Parathyroid adenoma (tissue), 2 donors: ENCODE data around the gene LYSMD4.

Experiments
- H2AFZ ChIP-seq: fragments of 300-600 bp; sonication (generic); one replicate; pipeline ENCODE4 v1.7.0; 2017; ENCODE audit warnings: antibody characterized with exemption, mild to moderate bottlenecking
- H3K27ac ChIP-seq: fragments of 300-600 bp; sonication (generic); one replicate; pipeline ENCODE4 v1.7.0; 2017
- H3K27me3 ChIP-seq: fragments of 300-600 bp; sonication (generic); one replicate; pipeline ENCODE4 v1.7.0; 2017; ENCODE audit warnings: low read length; ENCODE audit not compliant: control insufficient read depth, insufficient read depth
- H3K36me3 ChIP-seq: fragments of 300-600 bp; sonication (generic); one replicate; pipeline ENCODE4 v1.7.0; 2017; ENCODE audit warnings: low read length; ENCODE audit not compliant: control insufficient read depth, insufficient read depth
- H3K4me1 ChIP-seq: fragments of 300-600 bp; sonication (generic); one replicate; pipeline ENCODE4 v1.7.0; 2017; ENCODE audit warnings: control low read depth
- H3K4me2 ChIP-seq: fragments of 300-600 bp; sonication (generic); one replicate; pipeline ENCODE4 v1.7.0; 2017; ENCODE audit warnings: low read length
- H3K4me3 ChIP-seq: fragments of 300-600 bp; sonication (generic); one replicate; pipeline ENCODE4 v1.7.0; 2017; ENCODE audit warnings: low read depth, low read length
- H3K79me2 ChIP-seq: fragments of 300-600 bp; sonication (generic); one replicate; pipeline ENCODE4 v1.7.0; 2017; ENCODE audit warnings: control low read depth
- H3K9ac ChIP-seq: fragments of 300-600 bp; sonication (generic); one replicate; pipeline ENCODE4 v1.7.0; 2017; ENCODE audit warnings: mild to moderate bottlenecking
- H3K9me3 ChIP-seq: fragments of 300-600 bp; sonication (generic); one replicate; pipeline ENCODE4 v1.7.0; 2017; ENCODE audit warnings: low read length; ENCODE audit not compliant: control insufficient read depth
- TF ChIP-seq, protein P1 (sequence below): fragments of 300-600 bp; sonication (generic); IDR thresholded peaks from one replicate; pipeline ENCODE4 v1.7.0; 2017; ENCODE audit warnings: antibody characterized with exemption, mild to moderate bottlenecking
- donor health status: primary hyperparathyroidism.

The LYSMD4 gene

DNA sequence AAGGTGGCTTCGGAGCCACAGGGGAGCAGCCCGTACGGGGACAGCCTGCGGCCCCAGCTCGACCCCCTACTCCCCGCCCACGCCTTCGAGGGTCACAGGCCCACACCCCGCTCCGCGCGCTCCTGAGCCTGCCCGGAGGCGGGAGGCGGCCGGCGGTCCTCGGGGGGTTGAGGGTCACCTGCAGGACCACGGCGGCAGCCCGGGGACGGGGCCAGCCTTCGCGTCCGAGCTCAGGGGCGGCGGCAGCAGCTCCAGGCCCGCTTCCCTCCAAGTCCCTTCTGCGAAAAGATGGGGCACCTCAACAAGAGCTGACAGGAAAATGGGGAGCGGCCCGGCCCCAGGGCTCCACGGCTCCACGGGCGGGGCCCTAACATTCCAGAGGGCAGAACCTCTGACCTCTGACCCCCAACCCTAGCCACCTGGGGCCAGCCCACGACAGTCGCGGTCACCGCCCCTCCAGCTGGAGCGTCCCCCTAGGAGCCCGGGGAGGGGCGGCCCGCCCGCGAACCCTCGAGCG is 428 bp downstream of the LYSMD4 start:
- Histone ChIP-seq H3K27me3 (no peaks in the 10 kb centered on the region), H3K9ac (no peak overlapping the region), H2AFZ (peak overlapping the region; percentile 79), H3K4me2 (peak overlapping the region; percentile 92), H3K79me2 (no peaks in the 10 kb centered on the region), H3K36me3 (no peaks in the 10 kb centered on the region), H3K9me3 (no peaks in the 10 kb centered on the region), H3K4me1 (no peaks in the 10 kb centered on the region), H3K4me3 (peak overlapping the region; percentile 62), H3K27ac (peak overlapping the region; percentile 39)
- TF ChIP-seq, protein P1, sequence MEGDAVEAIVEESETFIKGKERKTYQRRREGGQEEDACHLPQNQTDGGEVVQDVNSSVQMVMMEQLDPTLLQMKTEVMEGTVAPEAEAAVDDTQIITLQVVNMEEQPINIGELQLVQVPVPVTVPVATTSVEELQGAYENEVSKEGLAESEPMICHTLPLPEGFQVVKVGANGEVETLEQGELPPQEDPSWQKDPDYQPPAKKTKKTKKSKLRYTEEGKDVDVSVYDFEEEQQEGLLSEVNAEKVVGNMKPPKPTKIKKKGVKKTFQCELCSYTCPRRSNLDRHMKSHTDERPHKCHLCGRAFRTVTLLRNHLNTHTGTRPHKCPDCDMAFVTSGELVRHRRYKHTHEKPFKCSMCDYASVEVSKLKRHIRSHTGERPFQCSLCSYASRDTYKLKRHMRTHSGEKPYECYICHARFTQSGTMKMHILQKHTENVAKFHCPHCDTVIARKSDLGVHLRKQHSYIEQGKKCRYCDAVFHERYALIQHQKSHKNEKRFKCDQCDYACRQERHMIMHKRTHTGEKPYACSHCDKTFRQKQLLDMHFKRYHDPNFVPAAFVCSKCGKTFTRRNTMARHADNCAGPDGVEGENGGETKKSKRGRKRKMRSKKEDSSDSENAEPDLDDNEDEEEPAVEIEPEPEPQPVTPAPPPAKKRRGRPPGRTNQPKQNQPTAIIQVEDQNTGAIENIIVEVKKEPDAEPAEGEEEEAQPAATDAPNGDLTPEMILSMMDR = no peak

GRCh38 chr15:99732124-99732750 is 1.0 kb downstream of the LYSMD4 start:
- peak overlapping the region; percentile 92 for H3K4me2 ChIP-seq
- peak overlapping the region; percentile 62 for H3K4me3 ChIP-seq
- no peak overlapping the region for H3K9ac ChIP-seq
- no peaks in the 10 kb centered on the region for H3K4me1 ChIP-seq
- TF ChIP-seq, protein P1 = no peak
- H3K9me3 ChIP-seq = no peaks in the 10 kb centered on the region
- no peaks in the 10 kb centered on the region for H3K79me2 ChIP-seq
- peak overlapping the region; percentile 79 for H2AFZ ChIP-seq
- H3K36me3 ChIP-seq = no peaks in the 10 kb centered on the region
- H3K27me3 ChIP-seq = no peaks in the 10 kb centered on the region
- H3K27ac ChIP-seq = peak overlapping the region; percentile 39

DNA sequence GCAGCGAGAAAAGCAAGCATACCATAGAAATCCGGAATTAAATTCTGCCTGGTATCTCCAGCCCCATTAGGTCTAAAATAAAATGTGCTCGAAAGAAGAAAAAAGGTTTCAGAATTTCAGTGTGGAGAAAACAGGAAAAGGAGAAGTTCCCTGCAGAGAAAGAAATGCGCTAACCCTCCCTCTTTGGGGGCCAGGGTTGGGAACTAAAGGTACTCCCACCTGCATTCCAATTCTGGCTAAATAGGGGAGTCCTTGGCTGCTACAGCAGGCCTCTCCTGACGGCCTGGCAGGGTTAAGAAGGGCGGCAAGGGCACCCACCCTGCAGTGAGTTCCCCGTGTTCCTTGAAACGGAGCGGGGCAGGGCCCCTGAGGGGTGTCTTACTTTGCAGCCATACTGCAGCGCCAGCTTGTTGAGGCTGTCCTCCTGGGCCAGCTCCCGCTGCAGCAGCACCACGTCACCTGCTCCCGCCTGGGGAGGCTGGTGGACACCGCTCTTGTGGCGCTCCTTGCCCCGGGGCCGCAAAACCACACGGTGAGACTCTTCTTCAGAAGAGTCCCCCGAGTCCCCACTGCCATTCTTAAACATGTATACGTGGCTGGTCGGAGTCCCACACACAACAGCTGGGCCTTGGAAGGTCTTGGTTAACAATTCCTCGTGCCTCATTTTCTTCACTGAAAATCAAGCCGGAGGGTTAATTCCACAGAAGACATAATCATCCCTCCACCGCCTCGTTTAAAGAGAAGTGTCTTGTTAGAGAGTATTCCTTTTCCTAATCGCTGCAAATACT is 1.7 kb downstream of the LYSMD4 start:
- Histone ChIP-seq H3K4me2 (peak overlapping the region; percentile 92), H3K79me2 (no peaks in the 10 kb centered on the region), H3K4me3 (peak overlapping the region; percentile 62), H3K27ac (no peak overlapping the region), H3K9me3 (no peaks in the 10 kb centered on the region), H3K4me1 (no peaks in the 10 kb centered on the region), H3K9ac (no peak overlapping the region), H3K27me3 (no peaks in the 10 kb centered on the region), H3K36me3 (no peaks in the 10 kb centered on the region), H2AFZ (no peak overlapping the region)
- TF ChIP-seq, protein P1 = no peak

- Histone ChIP-seq H3K27me3 (no peaks in the 10 kb centered on the region), H3K79me2 (no peaks in the 10 kb centered on the region), H3K4me2 (no peak overlapping the region), H3K36me3 (no peaks in the 10 kb centered on the region), H3K9ac (no peak overlapping the region), H3K4me3 (no peak overlapping the region), H2AFZ (no peak overlapping the region), H3K27ac (no peak overlapping the region), H3K9me3 (no peaks in the 10 kb centered on the region), H3K4me1 (no peaks in the 10 kb centered on the region)
- TF ChIP-seq, protein P1 = no peak
Measured at GRCh38 chr15:99729920-99730319, 3.3 kb downstream of the LYSMD4 start.
